Epithelial cell of proximal tubule (primary cell): Measurements from ENCODE around the gene TSHZ1. TPM values are rescaled to one million over a fixed set of nuclear protein-coding genes. Genes with fewer than 3 reads are reported as not detected.

Source experiments
- DNase-seq: peaks from one replicate; pipeline ENCODE4 v3.0.0-alpha.2; 2011; ENCODE audit warnings: low read depth
- H3K4me3 ChIP-seq: 2 replicates; pipeline ENCODE4 v1.5.1; 2011; ENCODE audit warnings: low read depth, mild to moderate bottlenecking, low read length
- total RNA-seq: library from RNA; depleted of rRNA; stranded (reverse); fragments of >200 nt; gene quantifications from 2 replicates; pipeline ENCODE4 v1.2.3, GENCODE V29; 2015
- TF ChIP-seq, protein P1 (sequence below): conservative IDR thresholded peaks from 2 replicates; pipeline ENCODE4 v1.5.1; 2012; ENCODE audit warnings: low read depth, mild to moderate bottlenecking, low read length

Gene TSHZ1
- total RNA-seq, 1 donor from 2014 or later: 5.1 TPM

GRCh38 chr18:75287006-75287405 is 76.4 kb downstream of the TSHZ1 start:
- no peak overlapping the region for H3K4me3 ChIP-seq
- no peak for DNase-seq
- TF ChIP-seq, protein P1, sequence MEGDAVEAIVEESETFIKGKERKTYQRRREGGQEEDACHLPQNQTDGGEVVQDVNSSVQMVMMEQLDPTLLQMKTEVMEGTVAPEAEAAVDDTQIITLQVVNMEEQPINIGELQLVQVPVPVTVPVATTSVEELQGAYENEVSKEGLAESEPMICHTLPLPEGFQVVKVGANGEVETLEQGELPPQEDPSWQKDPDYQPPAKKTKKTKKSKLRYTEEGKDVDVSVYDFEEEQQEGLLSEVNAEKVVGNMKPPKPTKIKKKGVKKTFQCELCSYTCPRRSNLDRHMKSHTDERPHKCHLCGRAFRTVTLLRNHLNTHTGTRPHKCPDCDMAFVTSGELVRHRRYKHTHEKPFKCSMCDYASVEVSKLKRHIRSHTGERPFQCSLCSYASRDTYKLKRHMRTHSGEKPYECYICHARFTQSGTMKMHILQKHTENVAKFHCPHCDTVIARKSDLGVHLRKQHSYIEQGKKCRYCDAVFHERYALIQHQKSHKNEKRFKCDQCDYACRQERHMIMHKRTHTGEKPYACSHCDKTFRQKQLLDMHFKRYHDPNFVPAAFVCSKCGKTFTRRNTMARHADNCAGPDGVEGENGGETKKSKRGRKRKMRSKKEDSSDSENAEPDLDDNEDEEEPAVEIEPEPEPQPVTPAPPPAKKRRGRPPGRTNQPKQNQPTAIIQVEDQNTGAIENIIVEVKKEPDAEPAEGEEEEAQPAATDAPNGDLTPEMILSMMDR: no peak

- TF ChIP-seq, protein P1: no peak
- H3K4me3 ChIP-seq: no peak overlapping the region
- no peak for DNase-seq
These were observed 77.1 kb downstream of the TSHZ1 start for GRCh38 chr18:75287700-75288099.

DNA sequence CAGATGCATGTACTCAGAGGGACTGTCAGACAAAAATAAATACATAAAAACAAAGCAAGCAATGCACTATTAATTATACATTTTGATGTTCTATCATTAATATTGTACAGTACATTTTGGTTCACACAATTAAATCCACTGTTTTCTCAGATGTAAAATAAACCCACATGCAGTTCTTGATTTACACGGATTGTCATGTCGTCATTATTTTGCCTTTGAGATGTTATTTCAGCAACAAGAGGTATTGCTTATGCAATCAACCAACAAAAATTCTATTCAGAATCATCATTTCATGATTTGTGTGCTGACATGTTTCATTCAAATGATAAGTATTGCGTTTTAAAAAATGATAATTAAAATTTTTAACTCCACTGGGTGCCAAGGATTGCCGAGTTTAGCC is 79.2 kb downstream of the TSHZ1 start:
- H3K4me3 ChIP-seq: no peak overlapping the region
- DNase-seq: no peak
- TF ChIP-seq, protein P1: no peak

DNA sequence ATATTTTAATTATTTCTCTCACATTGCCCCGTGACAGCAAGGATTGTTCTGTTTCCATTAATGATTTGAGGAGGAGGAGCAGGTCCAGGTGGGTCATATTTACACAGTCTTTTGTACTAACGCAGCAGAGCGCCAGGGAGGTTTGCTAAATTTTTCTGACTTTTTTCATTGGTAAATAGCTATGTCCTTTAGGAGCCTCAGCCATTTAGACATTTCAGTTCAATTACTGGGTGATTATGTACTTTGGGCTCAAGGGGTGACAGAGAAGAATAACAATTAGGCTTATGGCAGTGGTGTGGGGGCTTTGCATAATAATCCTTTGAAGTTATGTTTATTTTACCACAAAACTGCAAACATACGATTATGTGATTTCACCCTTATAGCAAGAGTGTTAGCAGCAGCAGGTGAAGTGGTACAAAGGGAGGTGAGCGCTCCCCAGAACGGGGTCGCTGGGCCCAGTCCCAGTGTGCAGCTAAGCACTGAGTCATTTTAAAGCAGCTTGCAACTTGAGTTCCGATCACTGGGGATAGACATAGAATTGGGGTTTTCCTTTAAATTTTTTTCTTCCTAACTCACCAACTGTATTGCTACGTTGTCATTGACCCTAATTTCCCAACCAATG is 80.3 kb downstream of the TSHZ1 start:
- TF ChIP-seq, protein P1: no peak
- no peak overlapping the region for H3K4me3 ChIP-seq
- no peak for DNase-seq

DNA sequence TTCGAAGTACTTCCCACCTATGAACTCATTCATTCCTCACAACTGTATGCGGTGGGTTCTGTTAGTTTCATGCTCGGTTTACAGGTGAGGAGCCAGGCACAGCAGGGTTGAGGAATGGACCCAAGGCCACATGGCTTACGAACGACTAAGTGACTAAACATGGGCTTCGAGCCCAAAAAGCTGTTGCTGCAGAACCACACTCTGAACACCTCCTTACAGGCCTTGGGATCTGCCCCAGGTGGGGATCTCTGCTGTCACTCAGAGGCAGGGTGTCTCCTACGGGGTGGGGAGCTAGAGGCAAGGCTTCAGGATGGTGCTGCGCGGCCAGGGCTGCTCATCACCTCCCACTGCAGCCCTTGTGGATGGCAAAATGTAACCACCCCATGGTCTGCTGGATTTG is 80.9 kb downstream of the TSHZ1 start:
- TF ChIP-seq, protein P1: no peak
- no peak for DNase-seq
- no peak overlapping the region for H3K4me3 ChIP-seq

- H3K4me3 ChIP-seq: no peak overlapping the region
- TF ChIP-seq, protein P1: no peak
- no peak for DNase-seq
These were observed 83.0 kb downstream of the TSHZ1 start for GRCh38 chr18:75293591-75293990.

DNA sequence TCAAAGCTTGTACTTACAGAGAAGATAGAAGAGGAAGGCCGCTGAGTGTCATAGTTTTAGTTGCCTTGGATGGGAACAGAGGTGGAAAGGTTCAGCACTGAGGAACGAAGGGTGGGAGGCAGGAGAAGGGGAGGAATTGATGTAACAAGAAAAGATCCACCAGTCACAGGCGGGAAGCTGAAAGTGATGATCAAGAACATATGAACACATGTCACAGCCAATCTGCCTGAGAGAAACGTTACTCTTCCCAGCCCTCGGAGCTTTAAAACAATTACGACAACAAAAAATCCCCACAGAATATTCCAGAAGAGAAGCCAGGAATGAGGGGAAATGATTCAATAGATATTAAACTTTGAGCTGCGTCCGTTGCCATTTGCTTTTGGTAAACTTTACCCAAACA is 87.1 kb downstream of the TSHZ1 start:
- TF ChIP-seq, protein P1: no peak
- no peak overlapping the region for H3K4me3 ChIP-seq
- DNase-seq: no peak
